A549 (cell line): ENCODE measurements around the gene RNGTT. TPM values are rescaled to one million over a fixed set of nuclear protein-coding genes. Genes with fewer than 3 reads are reported as not detected.

Source experiments
- ATAC-seq, 2 experiments: fragments of 200-7000 bp in 1 of 2; fragments of >200 bp in 1 of 2; cut with Nextera tagmentation in 1 of 2; cut with Tn5 transposase in 1 of 2; 3 replicates each; pipeline versions ENCODE4 v1.8.0 to v1.9.1; 2018 to 2020; ENCODE audit warnings: mild to moderate bottlenecking in 1 of 2, moderate library complexity in 1 of 2
- CTCF ChIA-PET: fragments of 300-600 bp; sonication (Branson Sonifier 250); formaldehyde crosslinking; extraction: SDS; loops from one replicate; lab custom pipeline; 2021; ENCODE audit warnings: antibody characterized with exemption, inconsistent platforms; lab: Yijun Ruan, JAX
- POLR2A ChIA-PET: fragments of 350-600 bp; formaldehyde crosslinking; extraction: SDS; loops from one replicate; lab custom pipeline; 2021; ENCODE audit warnings: antibody characterized with exemption, inconsistent platforms; lab: Yijun Ruan, JAX
- DNase-seq, 2 experiments: peaks; one replicate each; pipeline versions ENCODE4 v3.0.0 to v3.0.0-alpha.2; 2011 to 2016; ENCODE audit warnings: low read depth in 1 of 2, low spot score in 1 of 2
- FAIRE-seq: peaks from 2 replicates; lab custom pipeline; 2011; peaks lifted over from hg19 to GRCh38; lab: Jason Lieb, UNC
- H3K27ac ChIP-seq, 2 experiments: fragments of >200 bp; sonication (Bioruptor Twin); formaldehyde crosslinking; 3 replicates each; pipeline ENCODE4 v1.5.1; 2016 to 2017
- H3K4me1 ChIP-seq: fragments of >200 bp; sonication (Bioruptor Twin); formaldehyde crosslinking; 3 replicates; pipeline ENCODE4 v1.6.1; 2016
- H3K4me2 ChIP-seq: fragments of >200 bp; sonication (Bioruptor Twin); formaldehyde crosslinking; 3 replicates; pipeline ENCODE4 v1.6.1; 2016
- H3K4me3 ChIP-seq: fragments of >200 bp; sonication (Bioruptor Twin); formaldehyde crosslinking; 3 replicates; pipeline ENCODE4 v1.5.1; 2016
- H3K9me3 ChIP-seq: fragments of >200 bp; sonication (Bioruptor Twin); formaldehyde crosslinking; 3 replicates; pipeline ENCODE4 v1.6.1; 2016
- ATOH8 ChIP-seq: fragments of 250-450 bp; sonication (Bioruptor Pico); IDR thresholded peaks from 2 replicates; pipeline ENCODE4 v1.5.0; 2020; ENCODE audit warnings: low read depth, mild to moderate bottlenecking, moderate library complexity
- BCL3 ChIP-seq: fragments of >200 bp; sonication (Bioruptor Twin); formaldehyde crosslinking; IDR thresholded peaks from 3 replicates; pipeline ENCODE4 v1.6.1; 2016
- CBX2 ChIP-seq: fragments of 200-600 bp; sonication (generic); IDR thresholded peaks from 2 replicates; pipeline ENCODE4 v1.6.1; 2016; ENCODE audit warnings: low read depth, mild to moderate bottlenecking, borderline replicate concordance
- CBX8 ChIP-seq: fragments of 200-600 bp; sonication (generic); IDR thresholded peaks from 2 replicates; pipeline ENCODE4 v1.6.1; 2016
- CEBPB ChIP-seq, 2 experiments: fragments of >200 bp in 1 of 2; sonication (Bioruptor Twin) in 1 of 2; formaldehyde crosslinking in 1 of 2; IDR thresholded peaks; 2 replicates each; pipeline ENCODE4 v1.6.1; 2012 to 2016
- EHMT2 ChIP-seq: fragments of 200-600 bp; sonication (generic); IDR thresholded peaks from 2 replicates; pipeline ENCODE4 v1.6.1; 2016; ENCODE audit warnings: antibody characterized with exemption, low read depth, mild to moderate bottlenecking, moderate library complexity
- ELK1 ChIP-seq: fragments of 150-350 bp; IDR thresholded peaks from 2 replicates; pipeline ENCODE4 v1.6.1; 2014; ENCODE audit warnings: low read depth, mild to moderate bottlenecking, low read length
- EP300 ChIP-seq, 2 experiments: fragments of >200 bp; sonication (Bioruptor Twin); formaldehyde crosslinking; IDR thresholded peaks; 2 replicates in 1 of 2; 3 replicates in 1 of 2; pipeline ENCODE4 v1.6.1; 2016 to 2017
- FOSB ChIP-seq: fragments of 250-450 bp; sonication (Bioruptor Pico); IDR thresholded peaks from 2 replicates; pipeline ENCODE4 v1.5.0; 2020; ENCODE audit warnings: mild to moderate bottlenecking, moderate library complexity
- FOXS1 ChIP-seq: fragments of 250-450 bp; sonication (Bioruptor Pico); IDR thresholded peaks from 2 replicates; pipeline ENCODE4 v1.5.0; 2020; ENCODE audit warnings: mild to moderate bottlenecking, moderate library complexity
- HDAC2 ChIP-seq: fragments of 200-600 bp; sonication (generic); IDR thresholded peaks from 2 replicates; pipeline ENCODE4 v1.6.1; 2016
- HES2 ChIP-seq: fragments of >200 bp; sonication (Bioruptor Twin); formaldehyde crosslinking; IDR thresholded peaks from 2 replicates; pipeline ENCODE4 v1.6.1; 2016
- HMGXB4 ChIP-seq: fragments of 250-450 bp; sonication (Bioruptor Pico); IDR thresholded peaks from 2 replicates; pipeline ENCODE4 v1.5.0; 2021; ENCODE audit warnings: mild to moderate bottlenecking, moderate library complexity, borderline replicate concordance
- HOXA7 ChIP-seq: fragments of 250-450 bp; sonication (Bioruptor Pico); IDR thresholded peaks from 2 replicates; pipeline ENCODE4 v1.5.0; 2020; ENCODE audit warnings: mild to moderate bottlenecking, moderate library complexity
- HOXB13 ChIP-seq: fragments of 250-450 bp; sonication (Bioruptor Pico); IDR thresholded peaks from 2 replicates; pipeline ENCODE4 v1.5.0; 2020; ENCODE audit warnings: low read depth, mild to moderate bottlenecking, moderate library complexity
- HOXB5 ChIP-seq: fragments of 250-450 bp; sonication (Bioruptor Pico); IDR thresholded peaks from 2 replicates; pipeline ENCODE4 v1.5.0; 2020; ENCODE audit warnings: mild to moderate bottlenecking, moderate library complexity
- JUN ChIP-seq, 2 experiments: fragments of >200 bp; sonication (Bioruptor Twin); formaldehyde crosslinking; IDR thresholded peaks; 2 replicates in 1 of 2; 3 replicates in 1 of 2; pipeline ENCODE4 v1.6.1; 2016 to 2017
- KDM1A ChIP-seq: fragments of 200-600 bp; sonication (generic); IDR thresholded peaks from 2 replicates; pipeline ENCODE4 v1.6.1; 2016; ENCODE audit warnings: low read depth, mild to moderate bottlenecking
- MAFK ChIP-seq: fragments of 450-650 bp; IDR thresholded peaks from 2 replicates; pipeline ENCODE4 v1.6.1; 2014; ENCODE audit not compliant: partially characterized antibody
- MAX ChIP-seq: IDR thresholded peaks from 2 replicates; pipeline ENCODE4 v1.6.1; 2012
- MYC ChIP-seq: IDR thresholded peaks from 2 replicates; pipeline ENCODE4 v1.6.1; 2012; ENCODE audit warnings: mild to moderate bottlenecking, inconsistent platforms, low read length, improper control_type of control experiment, borderline replicate concordance
- PHF8 ChIP-seq: fragments of 200-600 bp; sonication (generic); IDR thresholded peaks from 2 replicates; pipeline ENCODE4 v1.6.1; 2016; ENCODE audit warnings: low read depth, mild to moderate bottlenecking, antibody characterized with exemption, moderate library complexity, borderline replicate concordance
- POLR2AphosphoS2 ChIP-seq: conservative IDR thresholded peaks from 2 replicates; pipeline ENCODE4 v1.6.1; 2012; ENCODE audit warnings: low read length, improper control_type of control experiment, inconsistent platforms
- REST ChIP-seq: fragments of 200-600 bp; sonication (generic); IDR thresholded peaks from 2 replicates; pipeline ENCODE4 v1.6.1; 2016; ENCODE audit warnings: antibody characterized with exemption, mild to moderate bottlenecking, moderate library complexity
- RNF2 ChIP-seq: fragments of 200-600 bp; sonication (generic); IDR thresholded peaks from 2 replicates; pipeline ENCODE4 v1.6.1; 2016; ENCODE audit warnings: low read depth, mild to moderate bottlenecking, antibody characterized with exemption, moderate library complexity, borderline replicate concordance
- SREBF2 ChIP-seq: fragments of 450-650 bp; IDR thresholded peaks from 2 replicates; pipeline ENCODE4 v1.6.1; 2014; ENCODE audit warnings: mild to moderate bottlenecking, moderate library complexity
- TFCP2L1 ChIP-seq: fragments of 250-450 bp; sonication (Bioruptor Pico); IDR thresholded peaks from 2 replicates; pipeline ENCODE4 v1.5.0; 2021; ENCODE audit warnings: mild to moderate bottlenecking
- TP53 ChIP-seq: fragments of 250-450 bp; sonication (Bioruptor Pico); IDR thresholded peaks from 2 replicates; pipeline ENCODE4 v1.5.0; 2021; ENCODE audit warnings: mild to moderate bottlenecking, moderate library complexity
- ZNF302 ChIP-seq: fragments of 250-450 bp; sonication (Bioruptor Pico); IDR thresholded peaks from 2 replicates; pipeline ENCODE4 v1.9.0; 2021; ENCODE audit warnings: inconsistent platforms, mild to moderate bottlenecking, moderate library complexity
- ZSCAN20 ChIP-seq: fragments of 250-450 bp; sonication (Bioruptor Pico); IDR thresholded peaks from 2 replicates; pipeline ENCODE4 v1.8.0; 2022; ENCODE audit warnings: mild to moderate bottlenecking, moderate library complexity
- WGBS: methylation state at CpG from one replicate; pipeline ENCODE4 v1.1.6; 2017; ENCODE audit errors: missing lambda C conversion rate; 5-methylcytosine and 5-hydroxymethylcytosine counted together
- polyA plus RNA-seq, 4 experiments: library from polyadenylated mRNA; depleted of rRNA in 3 of 4; stranded (reverse); fragments of >200 nt; fragmentation: RNase III in 1 of 4; extraction: RNeasy Plus Mini Kit Qiagen cat#74134 plus additional on column Dnase treatment in 1 of 4; gene quantifications; 2 replicates in 3 of 4; 3 replicates in 1 of 4; pipeline ENCODE4 v1.2.3, GENCODE V29; 2011 to 2017

Gene RNGTT
- polyA plus RNA-seq, 2 of the 4 experiments (the other 2 are of a cell fraction) = 11.6 to 15.0 TPM

- Histone ChIP-seq H3K4me2 (no peak overlapping the region), H3K4me3 (no peak overlapping the region), H3K27ac (no peak overlapping the region), H3K4me1 (peaks cover 14% of the 10 kb centered on the region), H3K9me3 (no peaks in the 10 kb centered on the region)
- FAIRE-seq (no peak), DNase-seq (no peak), ATAC-seq (no peak)
- WGBS = 92% methylated on average over 1 of the region's 1 CpG
- TF ChIP-seq SREBF2 = no peak
- no peak for TF ChIP-seq HES2
- no peak for TF ChIP-seq RNF2
- TF ChIP-seq JUN (IDR thresholded peaks at IDR 0.05) = no peak
- no peak for TF ChIP-seq HMGXB4 (CRISPR knock-in tag)
- TF ChIP-seq PHF8 = no peak
- no peak for TF ChIP-seq HOXB13 (CRISPR knock-in tag)
- no peak for TF ChIP-seq ZSCAN20 (CRISPR knock-in tag)
- no peak for TF ChIP-seq ZNF302 (CRISPR knock-in tag)
- TF ChIP-seq HOXA7 = no peak
- no peak for TF ChIP-seq MYC
- no peak for TF ChIP-seq TFCP2L1 (CRISPR knock-in tag)
- TF ChIP-seq BCL3 = no peak
- no peak for TF ChIP-seq KDM1A
- no peak for TF ChIP-seq ATOH8 (CRISPR knock-in tag)
- no peak for TF ChIP-seq CEBPB (IDR thresholded peaks at IDR 0.05)
- no peak for TF ChIP-seq FOXS1 (CRISPR knock-in tag)
- TF ChIP-seq MAFK = no peak
- ChIA-PET CTCF (no interaction called here), POLR2A (no interaction called here)
Observed at GRCh38 chr6:88856566-88856965, 106.9 kb downstream of the RNGTT start.

GRCh38 chr6:88855541-88856147 lies 107.8 kb downstream of the RNGTT start:
- Histone ChIP-seq H3K4me3 (no peak overlapping the region), H3K27ac (peak overlapping the region in 1 of 2 experiments; percentile 45; a peak in 1 of 6 replicates), H3K4me2 (peak overlapping the region; percentile 51), H3K4me1 (peaks cover 14% of the 10 kb centered on the region), H3K9me3 (no peaks in the 10 kb centered on the region)
- ChIA-PET CTCF (no interaction called here), POLR2A (no interaction called here)
- 79% methylated on average over 2 of the region's 2 CpGs for WGBS
- ATAC-seq (no peak), DNase-seq (peak in 1 of 2 experiments; percentile 0), FAIRE-seq (no peak)
- TF ChIP-seq FOSB (CRISPR knock-in tag) = no peak
- no peak for TF ChIP-seq ELK1
- no peak for TF ChIP-seq FOXS1 (CRISPR knock-in tag)
- no peak for TF ChIP-seq HDAC2
- TF ChIP-seq POLR2AphosphoS2 = no peak
- no peak for TF ChIP-seq TP53
- TF ChIP-seq CBX8 = no peak
- TF ChIP-seq EP300 (IDR thresholded peaks at IDR 0.05) = no peak
- no peak for TF ChIP-seq CBX2
- TF ChIP-seq MAX = no peak
- TF ChIP-seq REST = no peak
- no peak for TF ChIP-seq HOXB13 (CRISPR knock-in tag)
- TF ChIP-seq EHMT2 = no peak
- TF ChIP-seq HOXB5 = no peak
